Measurements from ENCODE around the gene SPATA13. TPM values are rescaled to one million over a fixed set of nuclear protein-coding genes. Genes with fewer than 3 reads are reported as not detected.
"Not testable (repeated sequence)": the region's sequence is repeated elsewhere in the genome, so short reads cannot be mapped to it uniquely, and the experiment has no call there.

SPATA13 gene
- total and polyA plus RNA-seq, 3 experiments from 2014 or later, result 60.7 to 97.8 (median 65.1) TPM

DNA sequence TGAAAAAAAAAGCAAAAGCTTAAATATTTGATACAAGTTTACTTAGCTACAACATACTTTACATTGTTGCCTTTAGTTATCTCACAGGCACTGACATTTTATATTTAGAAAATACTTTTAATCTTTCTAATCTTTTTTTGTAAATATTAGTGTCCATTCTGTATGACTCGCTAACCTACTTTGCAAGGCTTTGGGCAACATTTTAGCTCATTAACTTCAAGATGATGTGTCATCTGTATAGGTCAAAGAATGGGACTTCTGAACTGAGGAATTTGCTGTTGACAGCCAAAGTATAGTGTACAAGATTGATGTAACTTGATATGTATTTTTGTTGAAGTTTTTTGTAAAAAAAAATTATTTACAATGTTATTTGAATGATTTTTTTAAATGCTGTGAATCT is 146.1 kb downstream of the SPATA13 start:
- Mint-ChIP-seq H3K4me3 (no peak overlapping the region), H3K4me1 (peaks cover 0 to 5% (median 1%) of the 10 kb centered on the region in 3 donors), H3K27me3 (no peaks in the 10 kb centered on the region), H3K9me3 (no peaks in the 10 kb centered on the region), H3K27ac (no peak overlapping the region), H3K36me3 (peaks cover 5 to 49% (median 27%) of the 10 kb centered on the region in 3 donors)
- ChIA-PET POLR2A (interaction anchor here (0.5 kb wide), 1 partner anchor 52 kb away, joined by 3 read pairs; no protein-coding TSS in a partner anchor), CTCF (no interaction called here)
- Histone ChIP-seq H3K4me1 (ENCODE audit: insufficient read depth, low read length) (no peaks in the 10 kb centered on the region), H3K4me3 (ENCODE audit: low read length) (no peak overlapping the region), H3K36me3 (ENCODE audit: insufficient read depth, low read length) (peaks cover 24% of the 10 kb centered on the region), H3K9me3 (ENCODE audit: low read length) (no peaks in the 10 kb centered on the region), H3K27ac (ENCODE audit: low read depth, low read length) (no peak overlapping the region), H3K27me3 (ENCODE audit: insufficient read depth, low read length, poor library complexity, severe bottlenecking) (no peaks in the 10 kb centered on the region)
- DNase-seq, result no peak

DNA sequence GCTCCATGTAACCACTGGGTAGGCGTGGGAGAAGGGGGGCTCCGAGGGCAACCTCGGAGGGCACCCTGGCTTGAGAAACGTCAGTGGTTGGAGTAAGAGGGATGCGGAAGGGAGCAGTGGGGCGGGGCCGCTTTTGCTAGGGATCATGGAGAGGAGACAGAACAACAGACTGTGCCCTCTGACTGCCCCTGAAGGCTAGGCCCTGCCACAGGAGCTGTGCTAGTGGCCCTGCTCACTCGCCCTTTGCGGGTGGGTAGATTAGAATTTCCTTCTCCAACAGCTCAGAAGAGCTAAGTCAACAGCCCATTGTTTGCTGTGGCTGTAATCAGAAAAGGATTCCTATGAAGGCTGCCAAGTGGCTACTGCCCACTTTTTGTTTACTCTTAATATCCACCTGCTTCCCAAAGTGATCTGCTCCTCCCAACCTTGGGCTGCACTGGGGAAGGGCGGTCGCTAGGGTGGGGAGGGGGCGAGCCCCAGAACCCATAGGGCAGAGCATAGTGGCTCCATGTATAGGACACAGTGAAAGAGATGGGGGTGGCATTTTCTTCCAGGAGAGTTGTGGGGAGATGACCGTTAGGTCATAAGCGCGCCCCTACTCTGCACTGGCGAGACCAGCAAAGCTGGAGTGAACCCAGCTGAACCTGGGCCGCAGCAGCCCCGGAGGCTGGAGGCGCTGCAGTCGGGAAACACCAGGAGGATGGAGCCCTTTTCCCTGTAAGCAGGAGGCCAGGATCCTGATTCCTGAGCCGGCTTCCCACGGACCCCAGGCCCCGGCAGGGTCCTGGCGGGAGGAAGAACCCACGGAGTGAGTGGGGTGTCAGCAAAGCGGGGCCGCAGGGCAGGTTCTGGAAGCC is 146.9 kb downstream of the SPATA13 start:
- ChIA-PET POLR2A (no interaction called here), CTCF (no interaction called here)
- H3K36me3 Mint-ChIP-seq, result peaks cover 4 to 43% (median 28%) of the 10 kb centered on the region in 3 donors
- H3K27ac ChIP-seq (ENCODE audit: low read depth, low read length), result no peak overlapping the region
- no peaks in the 10 kb centered on the region for H3K27me3 Mint-ChIP-seq
- H3K9me3 Mint-ChIP-seq, result no peaks in the 10 kb centered on the region
- H3K4me1 Mint-ChIP-seq, result peaks cover 0 to 5% (median 1%) of the 10 kb centered on the region in 3 donors
- peaks cover 19% of the 10 kb centered on the region for H3K36me3 ChIP-seq (ENCODE audit: insufficient read depth, low read length)
- H3K9me3 ChIP-seq (ENCODE audit: low read length), result no peaks in the 10 kb centered on the region
- no peak overlapping the region for H3K4me3 ChIP-seq (ENCODE audit: low read length)
- no peaks in the 10 kb centered on the region for H3K27me3 ChIP-seq (ENCODE audit: insufficient read depth, low read length, poor library complexity, severe bottlenecking)
- no peak overlapping the region for H3K27ac Mint-ChIP-seq
- DNase-seq, result no peak
- no peaks in the 10 kb centered on the region for H3K4me1 ChIP-seq (ENCODE audit: insufficient read depth, low read length)
- H3K4me3 Mint-ChIP-seq, result no peak overlapping the region

DNA sequence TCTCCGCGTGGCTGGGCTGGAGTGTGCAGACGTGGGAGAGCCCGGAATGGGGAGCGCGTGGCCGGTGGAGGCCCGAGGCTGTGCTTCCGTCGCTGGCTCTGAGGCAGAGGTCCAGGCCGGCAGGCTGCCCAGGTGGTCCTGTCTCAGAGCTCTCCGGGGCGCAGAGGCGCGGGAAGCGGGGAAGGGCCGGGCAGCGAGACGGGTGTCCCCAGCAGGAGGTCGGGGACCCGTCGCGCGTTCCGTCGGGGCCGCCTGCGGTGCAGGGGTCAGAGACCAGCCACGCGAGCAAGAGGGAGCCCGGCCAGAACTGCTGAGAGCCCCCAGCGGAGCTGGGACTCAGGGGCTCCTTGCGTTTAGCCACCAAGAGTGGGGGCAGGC is 147.5 kb downstream of the SPATA13 start:
- ChIA-PET POLR2A (no interaction called here), CTCF (no interaction called here)
- Mint-ChIP-seq H3K9me3 (no peaks in the 10 kb centered on the region), H3K27me3 (no peaks in the 10 kb centered on the region), H3K36me3 (peaks cover 0 to 37% (median 25%) of the 10 kb centered on the region in 3 donors), H3K27ac (no peak overlapping the region), H3K4me3 (no peak overlapping the region), H3K4me1 (peaks cover 0 to 5% (median 1%) of the 10 kb centered on the region in 3 donors)
- Histone ChIP-seq H3K36me3 (ENCODE audit: insufficient read depth, low read length) (peaks cover 19% of the 10 kb centered on the region), H3K9me3 (ENCODE audit: low read length) (no peaks in the 10 kb centered on the region), H3K27ac (ENCODE audit: low read depth, low read length) (no peak overlapping the region), H3K4me3 (ENCODE audit: low read length) (no peak overlapping the region), H3K4me1 (ENCODE audit: insufficient read depth, low read length) (no peaks in the 10 kb centered on the region), H3K27me3 (ENCODE audit: insufficient read depth, low read length, poor library complexity, severe bottlenecking) (no peaks in the 10 kb centered on the region)
- no peak for DNase-seq

DNA sequence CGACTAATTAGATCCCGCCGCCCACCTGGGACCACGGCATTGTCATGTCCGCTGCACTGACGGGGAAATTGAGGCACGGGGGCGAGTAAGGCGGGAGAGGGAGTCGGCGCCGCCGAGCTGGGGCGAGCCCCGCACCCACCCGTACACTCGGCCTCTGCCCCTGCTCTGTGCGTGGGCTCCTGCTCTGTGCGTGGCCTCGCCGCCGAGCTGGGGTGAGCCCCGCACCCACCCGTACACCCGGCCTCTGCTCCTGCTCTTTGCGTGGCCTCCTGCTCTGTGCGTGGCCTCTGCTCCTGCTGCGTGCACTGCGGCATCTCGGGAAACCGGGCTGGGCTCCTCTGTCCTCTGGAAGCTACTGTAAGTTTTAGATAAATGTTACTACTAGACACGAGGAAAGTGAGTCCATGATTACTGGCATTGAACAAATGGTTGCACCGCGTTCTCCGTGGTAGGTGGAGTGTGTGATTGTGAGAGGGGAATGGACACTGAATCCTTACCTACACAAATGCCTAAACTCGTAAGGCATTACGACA is 148.0 kb downstream of the SPATA13 start:
- no peak for DNase-seq
- Histone ChIP-seq H3K4me3 (ENCODE audit: low read length) (no peak overlapping the region), H3K27me3 (ENCODE audit: insufficient read depth, low read length, poor library complexity, severe bottlenecking) (no peaks in the 10 kb centered on the region), H3K36me3 (ENCODE audit: insufficient read depth, low read length) (peaks cover 15% of the 10 kb centered on the region), H3K9me3 (ENCODE audit: low read length) (no peaks in the 10 kb centered on the region), H3K4me1 (ENCODE audit: insufficient read depth, low read length) (no peaks in the 10 kb centered on the region), H3K27ac (ENCODE audit: low read depth, low read length) (no peak overlapping the region)
- CTCF ChIA-PET, result no interaction called here
- H3K4me1 Mint-ChIP-seq, result peaks cover 0 to 5% (median 0%) of the 10 kb centered on the region in 3 donors
- peaks cover 0 to 32% (median 20%) of the 10 kb centered on the region in 3 donors for H3K36me3 Mint-ChIP-seq
- H3K9me3 Mint-ChIP-seq, result no peaks in the 10 kb centered on the region
- peak overlapping the region in 1 of 8 donors; percentile 50 for H3K27ac Mint-ChIP-seq
- no peaks in the 10 kb centered on the region for H3K27me3 Mint-ChIP-seq
- no peak overlapping the region for H3K4me3 Mint-ChIP-seq
- POLR2A ChIA-PET, result no interaction called here

DNA sequence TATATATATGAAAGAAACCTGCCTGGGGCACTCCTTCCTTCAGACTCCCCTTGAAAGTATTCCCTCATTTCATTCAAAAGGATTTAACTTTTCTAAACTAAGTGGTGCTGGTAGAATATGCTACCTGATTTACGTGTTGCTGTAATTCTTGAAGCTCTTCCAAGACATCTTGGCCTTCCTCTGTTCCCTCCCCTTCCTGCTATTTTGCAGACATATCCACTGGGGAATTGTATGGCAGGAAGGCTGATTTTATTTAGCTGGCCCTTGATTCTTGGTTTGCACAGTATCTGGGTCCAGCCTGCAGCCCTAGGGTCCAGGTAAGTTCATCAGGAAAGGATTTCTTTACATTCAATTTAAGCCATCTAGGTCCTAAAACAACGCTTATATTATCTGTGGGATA is 148.8 kb downstream of the SPATA13 start, which contains the start of gene C1QTNF9:
TSS of gene C1QTNF9 (plus strand) at position 281 of the 400 bp plus-strand sequence. CDS start 6,424 bp downstream, outside the sequence.
- CTCF ChIA-PET; H3K36me3 ChIP-seq (ENCODE audit: insufficient read depth, low read length); DNase-seq; H3K27ac ChIP-seq (ENCODE audit: low read depth, low read length); H3K4me3 ChIP-seq (ENCODE audit: low read length); H3K9me3 ChIP-seq (ENCODE audit: low read length); H3K4me1 ChIP-seq (ENCODE audit: insufficient read depth, low read length); H3K4me1 Mint-ChIP-seq; H3K4me3 Mint-ChIP-seq; H3K27me3 Mint-ChIP-seq; H3K9me3 Mint-ChIP-seq; POLR2A ChIA-PET; H3K27me3 ChIP-seq (ENCODE audit: insufficient read depth, low read length, poor library complexity, severe bottlenecking): not testable (repeated sequence)
- H3K27ac Mint-ChIP-seq, result peak within 1 kb of the TSS in 1 of 8 donors; percentile 50
- H3K36me3 Mint-ChIP-seq, result peaks cover 0 to 24% (median 17%) of the 10 kb centered on the region in 3 donors

DNA sequence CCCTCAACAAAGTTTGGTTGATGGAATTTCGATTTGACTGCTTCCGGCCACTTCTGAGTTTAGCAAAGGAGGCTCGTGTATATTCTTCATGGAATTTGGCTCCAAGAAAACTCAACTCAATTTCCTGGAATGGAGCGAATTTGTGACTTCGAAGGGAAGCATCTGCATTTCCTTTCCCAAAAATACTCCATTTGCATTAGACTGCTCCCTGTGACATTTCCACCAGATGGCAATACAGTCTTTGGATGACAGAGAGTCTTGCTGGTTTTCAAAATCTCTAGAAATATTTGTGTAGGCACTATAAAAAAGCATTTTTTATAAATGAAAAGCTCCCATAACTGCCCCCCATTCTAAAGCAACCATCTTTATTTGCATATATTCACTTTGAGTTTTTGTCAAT is 152.9 kb downstream of the SPATA13 start:
- H3K36me3 Mint-ChIP-seq, result peaks cover 0 to 3% (median 1%) of the 10 kb centered on the region in 3 donors
- DNase-seq, result no peak
- Histone ChIP-seq H3K27ac (ENCODE audit: low read depth, low read length) (no peak overlapping the region), H3K36me3 (ENCODE audit: insufficient read depth, low read length) (no peaks in the 10 kb centered on the region), H3K9me3 (ENCODE audit: low read length) (no peaks in the 10 kb centered on the region), H3K4me3 (ENCODE audit: low read length) (no peak overlapping the region), H3K4me1 (ENCODE audit: insufficient read depth, low read length) (no peaks in the 10 kb centered on the region), H3K27me3 (ENCODE audit: insufficient read depth, low read length, poor library complexity, severe bottlenecking) (no peaks in the 10 kb centered on the region)
- CTCF ChIA-PET, result no interaction called here
- H3K27me3 Mint-ChIP-seq, result peaks cover 0 to 3% of the 10 kb centered on the region in 2 donors
- no peak overlapping the region for H3K27ac Mint-ChIP-seq
- no peak overlapping the region for H3K4me3 Mint-ChIP-seq
- peaks cover 0 to 5% (median 0%) of the 10 kb centered on the region in 3 donors for H3K4me1 Mint-ChIP-seq
- no peaks in the 10 kb centered on the region for H3K9me3 Mint-ChIP-seq
- POLR2A ChIA-PET, result interaction anchor here (0.6 kb wide), 1 partner anchor 39 kb away, joined by 3 read pairs; no protein-coding TSS in a partner anchor

DNA sequence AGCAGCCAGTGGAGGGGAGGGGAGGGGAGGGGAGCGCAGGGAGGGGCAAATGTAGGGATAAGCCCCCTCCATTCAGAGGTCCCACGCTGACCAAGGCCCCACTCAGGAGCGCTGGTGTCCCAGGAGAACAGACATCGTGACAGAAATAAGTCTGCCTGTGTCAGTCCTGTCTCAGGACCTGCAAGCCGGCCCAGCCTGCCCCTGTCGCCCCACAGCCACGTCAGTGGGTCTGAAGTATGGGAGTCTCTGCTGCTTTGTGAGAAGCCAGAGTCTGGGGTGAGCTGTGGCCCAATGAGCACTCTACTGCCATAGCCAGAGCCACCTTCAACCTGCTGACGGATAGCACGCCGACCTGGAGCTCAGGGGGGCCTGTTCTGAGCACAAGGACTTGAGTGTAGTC is 157.3 kb downstream of the SPATA13 start:
- POLR2A ChIA-PET; H3K4me1 ChIP-seq (ENCODE audit: insufficient read depth, low read length); CTCF ChIA-PET; H3K4me1 Mint-ChIP-seq; H3K9me3 ChIP-seq (ENCODE audit: low read length); DNase-seq; H3K27me3 ChIP-seq (ENCODE audit: insufficient read depth, low read length, poor library complexity, severe bottlenecking); H3K4me3 ChIP-seq (ENCODE audit: low read length); H3K36me3 ChIP-seq (ENCODE audit: insufficient read depth, low read length); H3K9me3 Mint-ChIP-seq; H3K27ac Mint-ChIP-seq; H3K4me3 Mint-ChIP-seq; H3K36me3 Mint-ChIP-seq; H3K27ac ChIP-seq (ENCODE audit: low read depth, low read length): not testable (repeated sequence)
- peaks cover 8 to 16% of the 10 kb centered on the region in 2 donors for H3K27me3 Mint-ChIP-seq

DNA sequence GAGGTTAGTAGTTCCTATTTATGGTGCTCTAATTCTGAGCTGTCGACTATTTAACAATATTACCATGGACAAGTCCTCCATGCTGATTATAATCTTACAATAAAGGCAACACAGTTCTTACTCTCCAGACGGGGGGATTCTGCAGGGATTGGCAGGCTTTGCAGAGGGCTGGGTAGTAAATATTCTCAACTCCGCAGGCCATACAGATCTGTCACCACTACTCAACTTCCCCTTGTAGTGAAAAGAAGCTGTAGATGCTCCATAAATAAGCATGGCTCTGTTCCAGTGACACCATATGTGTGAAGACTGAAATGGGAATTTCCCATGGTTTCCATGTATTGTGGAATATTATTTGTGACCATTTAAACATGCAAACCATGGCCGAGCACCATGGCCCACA is 158.4 kb downstream of the SPATA13 start:
- H3K9me3 ChIP-seq (ENCODE audit: low read length); H3K4me1 Mint-ChIP-seq; POLR2A ChIA-PET; H3K4me1 ChIP-seq (ENCODE audit: insufficient read depth, low read length); H3K4me3 Mint-ChIP-seq; H3K4me3 ChIP-seq (ENCODE audit: low read length); CTCF ChIA-PET; H3K9me3 Mint-ChIP-seq; H3K27ac Mint-ChIP-seq; H3K36me3 Mint-ChIP-seq; H3K27ac ChIP-seq (ENCODE audit: low read depth, low read length); H3K36me3 ChIP-seq (ENCODE audit: insufficient read depth, low read length); DNase-seq; H3K27me3 ChIP-seq (ENCODE audit: insufficient read depth, low read length, poor library complexity, severe bottlenecking): not testable (repeated sequence)
- peaks cover 11 to 23% of the 10 kb centered on the region in 2 donors for H3K27me3 Mint-ChIP-seq
